ENCODE data around the gene NHERF1.

The NHERF1 gene

GRCh38 chr17:74748529-74749278 is at the start of gene NHERF1:
NHERF1 (plus strand) TSS chr17:74748628; CDS start chr17:74748847, 219 bp downstream.
- DNase-seq: peak; percentile 95

GRCh38 chr17:74699236-74699635 is 49.2 kb upstream of the NHERF1 start:
- no peak for DNase-seq

- no peak for DNase-seq
Observed at GRCh38 chr17:74702116-74702871, 46.1 kb upstream of the NHERF1 start.

- no peak for DNase-seq
Observed at GRCh38 chr17:74703311-74703710, 45.1 kb upstream of the NHERF1 start.

GRCh38 chr17:74704544-74704943 is 43.9 kb upstream of the NHERF1 start:
- DNase-seq: no peak

- DNase-seq: no peak
Observed at GRCh38 chr17:74711058-74711824, 37.2 kb upstream of the NHERF1 start.

- no peak for DNase-seq
Observed at GRCh38 chr17:74712301-74712700, 36.1 kb upstream of the NHERF1 start.

- DNase-seq: no peak
Observed at GRCh38 chr17:74712756-74713155, 35.7 kb upstream of the NHERF1 start, which contains the start of gene CD300LF. CD300LF (minus strand) TSS chr17:74712923; CDS start chr17:74712866, 57 bp downstream.

GRCh38 chr17:74713171-74713755 is 35.2 kb upstream of the NHERF1 start:
- no peak for DNase-seq

- DNase-seq: no peak
Observed at GRCh38 chr17:74715144-74715543, 33.3 kb upstream of the NHERF1 start.

- no peak for DNase-seq
Observed at GRCh38 chr17:74720506-74720905, 27.9 kb upstream of the NHERF1 start.

GRCh38 chr17:74722782-74723181 is 25.6 kb upstream of the NHERF1 start:
- no peak for DNase-seq

- no peak for DNase-seq
Observed at GRCh38 chr17:74723891-74724290, 24.5 kb upstream of the NHERF1 start.

GRCh38 chr17:74725111-74725510 is 23.3 kb upstream of the NHERF1 start:
- no peak for DNase-seq

- no peak for DNase-seq
Observed at GRCh38 chr17:74728033-74728701, 20.3 kb upstream of the NHERF1 start.

GRCh38 chr17:74728702-74729075 is 19.7 kb upstream of the NHERF1 start:
- DNase-seq: no peak

- DNase-seq: no peak
Observed at GRCh38 chr17:74729368-74729767, 19.1 kb upstream of the NHERF1 start.

GRCh38 chr17:74729866-74730265 is 18.6 kb upstream of the NHERF1 start:
- no peak for DNase-seq

GRCh38 chr17:74730491-74731346 is 17.7 kb upstream of the NHERF1 start:
- no peak for DNase-seq

GRCh38 chr17:74731347-74731605 is 17.2 kb upstream of the NHERF1 start:
- DNase-seq: no peak

- no peak for DNase-seq
Observed at GRCh38 chr17:74732042-74732867, 16.2 kb upstream of the NHERF1 start.

Data from activated naive CD4-positive, alpha-beta T cell treated with anti-CD3 and anti-CD28 coated beads, Interleukin-2, amount 50 U/mL, for 16 hours (primary cell).